Hepatocyte (in vitro differentiated cells): Measurements from ENCODE around the gene SGCA. TPM values are rescaled to one million over a fixed set of nuclear protein-coding genes. Genes with fewer than 3 reads are reported as not detected.

Experiments
- DNase-seq: peaks from one replicate; pipeline ENCODE4 v3.0.0-alpha.2; 2016; ENCODE audit warnings: low spot score
- H2AFZ ChIP-seq: fragments of 200-600 bp; sonication (generic); 2 replicates; pipeline ENCODE4 v1.6.0; 2016; ENCODE audit warnings: antibody characterized with exemption, mild to moderate bottlenecking
- H3K27ac ChIP-seq: fragments of 200-600 bp; sonication (generic); 2 replicates; pipeline ENCODE4 v1.5.1; 2016; ENCODE audit warnings: mild to moderate bottlenecking
- H3K27me3 ChIP-seq: fragments of 200-600 bp; sonication (generic); 2 replicates; pipeline ENCODE4 v1.6.1; 2016
- H3K36me3 ChIP-seq: fragments of 200-600 bp; sonication (generic); replicated peaks from 2 replicates; pipeline ENCODE4 v1.5.1; 2016; ENCODE audit warnings: low read depth; ENCODE audit not compliant: insufficient read depth
- H3K4me1 ChIP-seq: fragments of 200-600 bp; sonication (generic); 2 replicates; pipeline ENCODE4 v1.5.1; 2016; ENCODE audit warnings: mild to moderate bottlenecking, moderate library complexity; ENCODE audit not compliant: insufficient read depth
- H3K4me2 ChIP-seq: fragments of 200-600 bp; sonication (generic); 2 replicates; pipeline ENCODE4 v1.6.0; 2016
- H3K4me3 ChIP-seq: fragments of 200-600 bp; sonication (generic); 2 replicates; pipeline ENCODE4 v1.5.1; 2016; ENCODE audit warnings: mild to moderate bottlenecking
- H3K79me2 ChIP-seq: fragments of 200-600 bp; sonication (generic); 2 replicates; pipeline ENCODE4 v1.6.0; 2017; ENCODE audit warnings: mild to moderate bottlenecking
- H3K9me2 ChIP-seq: fragments of 200-600 bp; sonication (generic); replicated peaks from 2 replicates; pipeline ENCODE4 v1.6.0; 2017; ENCODE audit warnings: mild to moderate bottlenecking; ENCODE audit not compliant: insufficient read depth
- H3K9me3 ChIP-seq: fragments of 200-600 bp; sonication (generic); 2 replicates; pipeline ENCODE4 v1.5.1; 2016; ENCODE audit warnings: low read depth, mild to moderate bottlenecking
- H4K20me1 ChIP-seq: fragments of 200-600 bp; sonication (generic); 2 replicates; pipeline ENCODE4 v1.6.0; 2016; ENCODE audit warnings: mild to moderate bottlenecking; ENCODE audit not compliant: insufficient read depth, poor library complexity, severe bottlenecking
- CTCF ChIP-seq: fragments of 200-600 bp; sonication (generic); IDR thresholded peaks from 2 replicates; pipeline ENCODE4 v1.5.1; 2016; ENCODE audit warnings: antibody characterized with exemption, mild to moderate bottlenecking; ENCODE audit not compliant: poor library complexity
- EZH2 ChIP-seq: fragments of 200-600 bp; sonication (generic); IDR thresholded peaks from 2 replicates; pipeline ENCODE4 v1.6.1; 2016; ENCODE audit warnings: antibody characterized with exemption, mild to moderate bottlenecking, borderline replicate concordance
- EZH2phosphoT487 ChIP-seq: fragments of 200-600 bp; sonication (generic); IDR thresholded peaks from one replicate; pipeline ENCODE4 v1.6.1; 2018; ENCODE audit warnings: antibody characterized with exemption, mild to moderate bottlenecking, low read depth, moderate library complexity; ENCODE audit not compliant: unreplicated experiment, severe bottlenecking
- WGBS: methylation state at CpG from one replicate; pipeline ENCODE4 v1.1.6; 2016; ENCODE audit warnings: low lambda C conversion rate; ENCODE audit errors: missing lambda C conversion rate; 5-methylcytosine and 5-hydroxymethylcytosine counted together
- polyA plus RNA-seq: library from polyadenylated mRNA; unstranded; fragments of >200 nt; fragmentation: Nextera tagmentation; extraction: Ambion mirVana; gene quantifications from 2 replicates; pipeline ENCODE4 v1.2.1, GENCODE V29; 2016
- total RNA-seq: library from RNA; depleted of rRNA; stranded (reverse); fragments of >200 nt; gene quantifications from 2 replicates; pipeline ENCODE4 v1.2.3, GENCODE V29; 2014

Gene SGCA
- total and polyA plus RNA-seq, 2 experiments from 2014 or later = 0.37 to 2.2 TPM

GRCh38 chr17:50220811-50221210 lies 55.0 kb downstream of the SGCA start:
- Histone ChIP-seq H3K9me2 (no peaks in the 10 kb centered on the region), H3K9me3 (no peaks in the 10 kb centered on the region), H3K4me2 (peak overlapping the region; percentile 9), H3K36me3 (no peaks in the 10 kb centered on the region), H3K79me2 (no peaks in the 10 kb centered on the region), H4K20me1 (no peaks in the 10 kb centered on the region), H3K4me3 (no peak overlapping the region), H3K4me1 (peaks cover 40% of the 10 kb centered on the region), H3K27me3 (no peaks in the 10 kb centered on the region), H2AFZ (no peak overlapping the region), H3K27ac (peak overlapping the region; percentile 77)
- TF ChIP-seq CTCF (no peak), EZH2phosphoT487 (no peak), EZH2 (no peak)
- WGBS = 88% methylated on average over 5 of the region's 15 CpGs
- no peak for DNase-seq

GRCh38 chr17:50221266-50221863 lies 55.6 kb downstream of the SGCA start:
- Histone ChIP-seq H3K4me3 (no peak overlapping the region), H3K9me3 (no peaks in the 10 kb centered on the region), H3K27ac (peak overlapping the region; percentile 77), H3K27me3 (no peaks in the 10 kb centered on the region), H3K4me1 (peaks cover 40% of the 10 kb centered on the region), H2AFZ (no peak overlapping the region), H4K20me1 (no peaks in the 10 kb centered on the region), H3K36me3 (no peaks in the 10 kb centered on the region), H3K79me2 (no peaks in the 10 kb centered on the region), H3K9me2 (no peaks in the 10 kb centered on the region), H3K4me2 (peak overlapping the region; percentile 9)
- TF ChIP-seq CTCF (no peak), EZH2phosphoT487 (no peak), EZH2 (no peak)
- DNase-seq = peak; percentile 55
- 78% methylated on average over 9 of the region's 9 CpGs for WGBS

- peak overlapping the region; percentile 9 for H3K4me2 ChIP-seq
- no peak for TF ChIP-seq CTCF
- no peak for TF ChIP-seq EZH2
- no peak for TF ChIP-seq EZH2phosphoT487
- H3K36me3 ChIP-seq = no peaks in the 10 kb centered on the region
- no peak overlapping the region for H3K4me3 ChIP-seq
- H3K9me2 ChIP-seq = no peaks in the 10 kb centered on the region
- H4K20me1 ChIP-seq = no peaks in the 10 kb centered on the region
- H3K27me3 ChIP-seq = no peaks in the 10 kb centered on the region
- DNase-seq = peak; percentile 18
- WGBS = 92% methylated on average over 8 of the region's 8 CpGs
- no peaks in the 10 kb centered on the region for H3K9me3 ChIP-seq
- H3K4me1 ChIP-seq = peaks cover 40% of the 10 kb centered on the region
- peak overlapping the region; percentile 77 for H3K27ac ChIP-seq
- no peak overlapping the region for H2AFZ ChIP-seq
- H3K79me2 ChIP-seq = no peaks in the 10 kb centered on the region
Measured at GRCh38 chr17:50221864-50222545, 56.2 kb downstream of the SGCA start.
